Sigmoid colon (tissue), 4 donors: ENCODE measurements around the gene DAAM2.

ENCODE experiments used
- POLR2A ChIP-seq, 2 donors: fragments of 450-650 bp; IDR thresholded peaks; one replicate each; pipeline ENCODE4 v1.6.1; 2016; ENCODE audit warnings: antibody characterized with exemption in 2 of 2, mild to moderate bottlenecking in 2 of 2, moderate library complexity in 2 of 2
- POLR2AphosphoS5 ChIP-seq, 4 donors: sonication (generic); formaldehyde crosslinking; IDR thresholded peaks; one replicate each; pipeline ENCODE4 v1.6.1; 2017; ENCODE audit warnings: antibody characterized with exemption in 4 of 4
- TF ChIP-seq, protein P1 (sequence below), 4 experiments: fragments of 450-650 bp in 3 of 4; fragments of 200-600 bp in 1 of 4; IDR thresholded peaks; one replicate each; pipeline ENCODE4 v1.5.1; 2016 to 2019; ENCODE audit warnings: antibody characterized with exemption in 4 of 4, mild to moderate bottlenecking in 3 of 4, moderate library complexity in 2 of 4

DNA sequence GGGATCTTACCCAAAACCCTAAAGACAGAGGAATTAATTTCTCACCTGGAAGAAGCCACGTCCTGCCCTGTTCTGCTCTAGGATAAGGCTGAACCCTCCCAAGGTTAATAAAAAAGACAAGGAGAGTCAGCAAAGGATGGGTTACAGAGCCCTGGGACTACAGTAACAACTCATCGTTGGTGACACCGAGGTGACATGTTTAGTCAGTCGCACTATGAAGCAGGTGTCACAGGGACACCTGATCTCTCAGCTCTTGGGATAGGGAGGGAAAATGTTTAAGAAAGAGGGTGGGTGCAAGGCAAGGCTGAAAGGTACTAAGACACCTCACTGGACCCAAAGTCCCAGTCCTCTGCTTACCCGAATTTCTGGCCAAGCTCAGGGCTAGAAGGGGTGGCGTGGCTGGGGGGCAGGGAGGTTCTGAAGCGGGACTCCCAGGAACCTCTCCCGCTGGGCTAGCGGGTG lies 141.5 kb downstream of the DAAM2 start:
- TF ChIP-seq, protein P1, sequence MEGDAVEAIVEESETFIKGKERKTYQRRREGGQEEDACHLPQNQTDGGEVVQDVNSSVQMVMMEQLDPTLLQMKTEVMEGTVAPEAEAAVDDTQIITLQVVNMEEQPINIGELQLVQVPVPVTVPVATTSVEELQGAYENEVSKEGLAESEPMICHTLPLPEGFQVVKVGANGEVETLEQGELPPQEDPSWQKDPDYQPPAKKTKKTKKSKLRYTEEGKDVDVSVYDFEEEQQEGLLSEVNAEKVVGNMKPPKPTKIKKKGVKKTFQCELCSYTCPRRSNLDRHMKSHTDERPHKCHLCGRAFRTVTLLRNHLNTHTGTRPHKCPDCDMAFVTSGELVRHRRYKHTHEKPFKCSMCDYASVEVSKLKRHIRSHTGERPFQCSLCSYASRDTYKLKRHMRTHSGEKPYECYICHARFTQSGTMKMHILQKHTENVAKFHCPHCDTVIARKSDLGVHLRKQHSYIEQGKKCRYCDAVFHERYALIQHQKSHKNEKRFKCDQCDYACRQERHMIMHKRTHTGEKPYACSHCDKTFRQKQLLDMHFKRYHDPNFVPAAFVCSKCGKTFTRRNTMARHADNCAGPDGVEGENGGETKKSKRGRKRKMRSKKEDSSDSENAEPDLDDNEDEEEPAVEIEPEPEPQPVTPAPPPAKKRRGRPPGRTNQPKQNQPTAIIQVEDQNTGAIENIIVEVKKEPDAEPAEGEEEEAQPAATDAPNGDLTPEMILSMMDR (IDR thresholded peaks at IDR 0.05) = no peak
- no peak for TF ChIP-seq POLR2AphosphoS5 (IDR thresholded peaks at IDR 0.05)
- no peak for TF ChIP-seq POLR2A (IDR thresholded peaks at IDR 0.05)
